Effector memory CD4-positive, alpha-beta T cell (primary cell): ENCODE results near the gene ZNF335.
A peak's percentile ranks its signal among the peaks of the same experiment; 100 is the strongest.
"Not testable (repeated sequence)": the region's sequence is repeated elsewhere in the genome, so short reads cannot be mapped to it uniquely, and the experiment has no call there.

Experiments
- DNase-seq, 3 donors: peaks; one replicate each; pipeline ENCODE4 v3.0.0-alpha.2; 2020
- H3K27ac ChIP-seq: 2 replicates; pipeline ENCODE4 v1.7.0; 2013; ENCODE audit warnings: mild to moderate bottlenecking, low read length, moderate library complexity; ENCODE audit not compliant: insufficient read depth, poor library complexity, severe bottlenecking
- H3K27me3 ChIP-seq: replicated peaks from 2 replicates; pipeline ENCODE4 v1.7.0; 2013; ENCODE audit warnings: mild to moderate bottlenecking, low read length; ENCODE audit not compliant: insufficient read depth, control insufficient read depth, poor library complexity, severe bottlenecking
- H3K36me3 ChIP-seq: 2 replicates; pipeline ENCODE4 v1.7.0; 2013; ENCODE audit warnings: mild to moderate bottlenecking, low read length, moderate library complexity; ENCODE audit not compliant: control insufficient read depth, insufficient read depth
- H3K4me1 ChIP-seq: 2 replicates; pipeline ENCODE4 v1.7.0; 2013; ENCODE audit warnings: low read length, mild to moderate bottlenecking; ENCODE audit not compliant: control insufficient read depth, insufficient read depth, poor library complexity, severe bottlenecking
- H3K4me3 ChIP-seq: 2 replicates; pipeline ENCODE4 v1.7.0; 2013; ENCODE audit warnings: low read length, low read depth, mild to moderate bottlenecking; ENCODE audit not compliant: insufficient read depth, poor library complexity, severe bottlenecking
- H3K9me3 ChIP-seq: 2 replicates; pipeline ENCODE4 v1.7.0; 2013; ENCODE audit warnings: mild to moderate bottlenecking, low read length, moderate library complexity; ENCODE audit not compliant: control insufficient read depth

The ZNF335 gene

DNA sequence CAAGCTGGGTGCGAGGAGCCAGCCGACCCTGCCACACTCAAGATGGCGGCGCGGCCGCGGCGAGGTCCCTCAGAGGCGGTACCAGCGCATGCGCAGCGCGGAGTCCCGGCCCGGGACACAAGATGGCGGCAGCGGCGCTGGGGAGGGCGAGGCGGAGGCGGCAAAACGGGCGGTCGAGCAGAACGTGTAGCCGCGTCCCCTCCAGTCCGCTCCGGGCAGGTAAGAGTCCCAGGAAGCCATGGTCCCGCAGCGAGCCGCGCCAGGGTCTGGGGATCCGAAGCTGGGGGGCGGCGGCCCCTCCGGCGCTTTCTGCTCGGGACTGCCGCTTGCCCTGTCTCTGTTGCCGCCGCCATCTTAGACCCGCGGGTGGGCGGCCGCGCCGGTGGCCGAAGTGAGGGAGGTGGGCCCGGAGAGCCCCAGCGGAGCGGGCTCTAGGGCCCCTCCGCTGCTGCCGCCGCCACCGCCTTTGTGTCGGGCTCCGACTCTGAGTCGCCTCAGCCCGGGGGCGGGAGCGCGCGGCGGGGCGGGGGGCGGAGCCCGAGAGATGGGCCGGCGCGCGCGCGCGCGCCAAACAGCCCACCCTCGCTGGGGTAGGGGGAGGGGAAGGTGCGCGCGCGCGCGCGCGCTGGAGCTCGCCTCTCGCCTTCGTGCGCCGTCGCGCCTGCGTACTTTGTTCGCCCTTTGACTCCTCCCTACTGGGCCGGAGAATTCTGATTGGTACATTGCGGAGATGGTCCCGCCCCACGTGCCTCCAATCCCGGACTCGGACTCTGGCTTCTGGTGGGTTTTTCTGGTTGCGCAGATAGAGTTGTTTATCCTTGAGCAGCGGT is 37.2 kb downstream of the ZNF335 start, which contains the start of gene PCIF1:
Gene PCIF1, plus strand, starts transcription at position 98 of the 830 bp plus-strand sequence. CDS start 4,317 bp downstream, outside the sequence.
- H3K9me3 ChIP-seq = no peaks in the 10 kb centered on the region
- H3K4me3 ChIP-seq = peak within 1 kb of the TSS; percentile 95
- peak; percentile 96 to 97 (median 97) for DNase-seq
- H3K27ac ChIP-seq = peak within 1 kb of the TSS; percentile 98
- H3K27me3 ChIP-seq = no peaks in the 10 kb centered on the region
- H3K36me3 ChIP-seq = peaks cover 31% of the 10 kb centered on the region
- H3K4me1 ChIP-seq = peaks cover 20% of the 10 kb centered on the region

DNA sequence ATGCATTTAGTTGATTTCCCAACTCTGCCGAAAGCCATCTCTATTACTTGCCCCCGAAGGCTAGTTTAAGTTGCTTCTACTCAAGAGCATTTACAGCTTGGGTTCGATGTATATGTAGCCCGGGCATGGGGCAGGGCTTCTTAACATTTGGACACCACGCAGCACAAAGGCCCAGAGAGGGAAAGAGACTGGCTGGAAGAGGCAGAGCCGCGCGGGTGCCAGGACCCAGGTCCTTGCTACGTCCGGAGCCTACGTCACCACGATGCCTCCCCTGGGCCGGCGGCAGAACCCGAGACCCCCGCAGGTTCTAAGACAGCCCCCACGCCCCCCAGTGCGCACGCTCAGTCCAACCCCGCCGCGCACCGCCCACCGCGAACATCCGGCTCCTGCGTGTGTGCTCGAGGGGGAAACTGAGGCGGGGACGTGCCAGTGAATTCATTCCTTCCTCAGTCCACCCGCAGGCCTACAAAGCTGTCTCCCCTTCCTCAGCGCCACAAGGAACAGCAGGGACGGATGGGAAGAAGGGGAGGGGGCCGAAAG is 37.9 kb downstream of the ZNF335 start:
- Histone ChIP-seq H3K36me3 (peaks cover 24% of the 10 kb centered on the region), H3K4me3 (peak overlapping the region; percentile 95), H3K27me3 (no peaks in the 10 kb centered on the region), H3K27ac (peak overlapping the region; percentile 98), H3K9me3 (no peaks in the 10 kb centered on the region), H3K4me1 (peaks cover 20% of the 10 kb centered on the region)
- peak in 1 of 3 donors; percentile 46 for DNase-seq

GRCh38 chr20:45933266-45934045 is 38.5 kb downstream of the ZNF335 start:
- Histone ChIP-seq H3K9me3 (no peaks in the 10 kb centered on the region), H3K36me3 (peaks cover 17% of the 10 kb centered on the region), H3K27me3 (no peaks in the 10 kb centered on the region), H3K4me1 (peaks cover 20% of the 10 kb centered on the region), H3K4me3 (peak overlapping the region; percentile 95), H3K27ac (peak overlapping the region; percentile 98)
- DNase-seq = peak; percentile 17 to 51 (median 39)

- not testable (repeated sequence) for H3K9me3 ChIP-seq, DNase-seq, H3K27me3 ChIP-seq, H3K27ac ChIP-seq, H3K36me3 ChIP-seq, H3K4me3 ChIP-seq
- peaks cover 11% of the 10 kb centered on the region for H3K4me1 ChIP-seq
Measured at GRCh38 chr20:45931680-45932079, 40.3 kb downstream of the ZNF335 start.

DNA sequence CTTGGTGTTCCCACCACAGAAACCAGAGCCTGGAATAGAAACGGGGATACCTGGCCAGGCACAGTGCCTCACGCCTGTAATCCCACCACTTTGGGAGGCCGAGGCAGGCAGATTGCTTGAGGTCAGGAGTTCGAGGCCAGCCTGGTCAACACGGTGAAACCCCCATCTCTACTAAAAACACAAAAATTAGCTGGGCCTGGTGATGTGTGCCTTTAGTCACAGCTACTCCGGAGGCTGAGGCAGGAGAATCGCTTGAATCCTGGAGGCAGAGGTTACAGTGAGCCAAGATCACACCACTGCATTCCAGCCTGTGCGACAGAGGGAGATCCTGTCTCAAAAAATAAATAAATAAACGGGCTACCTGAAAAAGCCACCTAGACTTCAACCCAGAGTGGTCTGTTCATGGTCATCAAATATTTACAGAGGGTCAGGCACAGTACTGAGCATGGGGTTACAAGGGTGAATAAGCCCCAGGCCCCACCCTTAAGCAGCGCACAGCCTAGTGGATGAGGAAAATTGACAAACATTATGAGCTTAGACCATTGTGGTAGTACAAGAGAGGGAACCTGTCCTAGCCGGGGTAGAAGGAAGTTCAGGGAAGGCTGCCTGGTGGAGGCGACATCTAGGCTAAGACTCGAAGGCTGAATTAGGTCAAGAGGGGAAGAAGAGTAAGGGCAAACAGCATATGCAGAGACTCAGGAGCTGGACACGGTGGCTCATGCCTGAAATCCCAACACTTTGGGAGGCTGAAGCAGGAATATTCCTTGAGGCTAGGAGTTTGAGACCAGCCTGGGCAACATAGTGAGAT is 44.7 kb downstream of the ZNF335 start:
- Histone ChIP-seq H3K4me3 (no peak overlapping the region), H3K4me1 (peaks cover 3% of the 10 kb centered on the region), H3K27me3 (no peaks in the 10 kb centered on the region), H3K36me3 (no peaks in the 10 kb centered on the region), H3K9me3 (no peaks in the 10 kb centered on the region), H3K27ac (no peak overlapping the region)
- DNase-seq = no peak

DNA sequence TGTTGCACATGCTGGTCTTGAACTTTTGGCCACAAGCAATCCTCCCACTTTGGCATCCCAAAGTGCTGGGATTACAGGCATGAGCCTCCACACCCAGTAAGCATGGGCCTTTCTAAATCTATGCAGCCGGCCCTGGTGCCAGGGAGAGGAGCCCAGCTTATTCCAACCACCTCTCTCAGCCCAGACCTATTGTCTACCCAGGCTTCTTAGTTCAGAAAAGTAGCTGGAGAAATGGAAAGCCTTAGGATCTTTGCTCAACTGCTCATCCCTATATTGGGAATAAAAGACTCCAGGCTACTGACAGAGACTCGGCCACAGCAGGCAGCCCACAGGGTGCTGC is 45.3 kb downstream of the ZNF335 start:
- Histone ChIP-seq H3K4me1 (peaks cover 3% of the 10 kb centered on the region), H3K27me3 (no peaks in the 10 kb centered on the region), H3K36me3 (no peaks in the 10 kb centered on the region), H3K9me3 (no peaks in the 10 kb centered on the region), H3K4me3 (no peak overlapping the region), H3K27ac (no peak overlapping the region)
- no peak for DNase-seq

- H3K4me3 ChIP-seq = no peak overlapping the region
- H3K27ac ChIP-seq = no peak overlapping the region
- no peaks in the 10 kb centered on the region for H3K9me3 ChIP-seq
- H3K4me1 ChIP-seq = peaks cover 3% of the 10 kb centered on the region
- no peak for DNase-seq
- no peaks in the 10 kb centered on the region for H3K36me3 ChIP-seq
- H3K27me3 ChIP-seq = no peaks in the 10 kb centered on the region
Measured at GRCh38 chr20:45925821-45926506, 46.0 kb downstream of the ZNF335 start.

DNA sequence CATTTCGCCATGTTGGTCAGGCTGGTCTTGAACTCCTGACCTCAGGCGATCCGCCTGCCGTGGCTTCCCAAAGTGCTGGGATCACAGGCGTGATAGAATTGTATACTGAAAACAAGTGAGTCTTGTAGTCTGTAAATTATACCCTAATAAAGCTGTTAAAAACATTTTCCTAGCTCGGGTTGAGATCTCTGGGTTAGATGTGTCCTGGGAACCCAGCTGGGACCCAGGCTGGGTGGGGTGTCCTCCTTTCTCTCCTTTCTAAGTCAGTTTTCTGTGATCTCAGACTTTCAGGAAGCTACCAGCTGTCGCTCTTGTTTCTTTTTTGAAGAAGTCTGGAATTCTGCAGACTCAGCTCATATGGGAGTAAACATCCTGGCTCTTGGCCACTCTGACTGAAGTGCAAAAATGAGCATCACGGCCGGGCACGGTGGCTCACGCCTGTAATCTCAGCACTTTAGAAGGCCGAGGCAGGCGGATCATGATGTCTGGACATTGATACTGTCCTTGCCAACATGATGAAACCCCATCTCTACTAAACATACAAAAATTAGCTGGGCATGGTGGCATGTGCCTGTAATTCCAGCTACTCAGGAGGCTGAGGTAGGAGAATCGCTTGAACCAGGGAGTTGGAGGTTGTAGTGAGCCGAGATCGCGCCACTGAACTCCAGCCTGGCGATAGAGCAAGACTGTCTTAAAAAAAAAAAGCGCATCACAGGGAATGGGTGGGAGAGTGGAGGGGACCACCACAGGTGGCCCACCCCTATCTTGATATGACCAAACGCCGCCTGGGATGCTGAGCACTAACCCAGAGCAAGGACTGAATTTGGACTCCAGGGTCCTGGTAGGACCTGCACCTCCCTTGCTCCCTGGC is 47.4 kb downstream of the ZNF335 start:
- DNase-seq = no peak
- H3K36me3 ChIP-seq = no peaks in the 10 kb centered on the region
- H3K4me1 ChIP-seq = peaks cover 3% of the 10 kb centered on the region
- H3K9me3 ChIP-seq = no peaks in the 10 kb centered on the region
- no peak overlapping the region for H3K4me3 ChIP-seq
- H3K27ac ChIP-seq = no peak overlapping the region
- no peaks in the 10 kb centered on the region for H3K27me3 ChIP-seq
